ENCODE measurements around the gene SERF2. TPM values are rescaled to one million over a fixed set of nuclear protein-coding genes. Genes with fewer than 3 reads are reported as not detected.

The SERF2 gene
- total RNA-seq, 1 donor from 2014 or later = 1,325 TPM

DNA sequence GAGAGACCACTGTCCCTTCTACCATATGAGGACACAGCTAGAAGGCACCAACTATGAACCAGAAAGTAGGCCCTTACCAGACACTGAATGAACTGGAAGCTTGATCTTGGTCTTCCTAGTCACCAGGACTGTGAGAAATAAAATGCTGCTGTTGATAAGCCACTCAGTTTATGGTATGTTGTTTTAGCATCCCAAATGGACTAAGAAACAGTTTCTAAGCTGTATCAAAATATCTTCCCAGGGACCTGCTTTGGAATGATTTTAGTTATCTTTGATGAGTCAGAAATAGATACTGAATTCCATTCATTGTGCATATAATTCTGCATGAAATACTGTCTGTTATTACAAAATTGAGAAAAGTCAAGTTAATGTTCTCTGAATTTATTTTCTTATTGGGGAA lies 53.3 kb downstream of the SERF2 start:
- Mint-ChIP-seq H3K4me3 (ENCODE audit: unreplicated experiment) (no peak overlapping the region), H3K27ac (ENCODE audit: unreplicated experiment) (no peak overlapping the region), H3K27me3 (ENCODE audit: unreplicated experiment) (no peaks in the 10 kb centered on the region), H3K4me1 (ENCODE audit: unreplicated experiment) (peaks cover 2% of the 10 kb centered on the region), H3K9me3 (ENCODE audit: unreplicated experiment) (no peaks in the 10 kb centered on the region), H3K36me3 (ENCODE audit: unreplicated experiment) (peaks cover 7% of the 10 kb centered on the region)
- TF ChIP-seq CTCF (IDR thresholded peaks at IDR 0.05) = no peak
- no peak for DNase-seq (ENCODE audit: extremely low spot score, unreplicated experiment)

Small RNA genes lying within 50 kb of the gene (microRNA-seq; reads per million reads assigned to microRNA genes)
- gene MIR1282 (ENCODE audit: unreplicated experiment) = not detected

Other genes with a start within 250 kb of the SERF2 start
- 26.1 and 34.5 TPM in 2 replicates for gene PPIP5K1, start 202.1 kb upstream of the SERF2 start, total RNA-seq
- not detected in 2 replicates for gene CKMT1B, start 198.3 kb upstream of the SERF2 start, total RNA-seq
- gene STRC, start 173.5 kb upstream of the SERF2 start, total RNA-seq = 0.30 and 0.34 TPM in 2 replicates
- gene CATSPER2, start 143.5 kb upstream of the SERF2 start, total RNA-seq = 3.1 and 3.3 TPM in 2 replicates
- not detected in 2 replicates for gene CKMT1A, start 98.5 kb upstream of the SERF2 start, total RNA-seq
- 496 and 527 TPM in 2 replicates for gene PDIA3, start 45.9 kb upstream of the SERF2 start, total RNA-seq
- gene ELL3, start 15.4 kb upstream of the SERF2 start, total RNA-seq = 1.6 and 2.3 TPM in 2 replicates
- gene SERINC4, start 7.9 kb downstream of the SERF2 start, total RNA-seq = not detected in 2 replicates
- 13.7 and 14.0 TPM in 2 replicates for gene HYPK, start 8.3 kb downstream of the SERF2 start, total RNA-seq
- gene MFAP1, start 32.4 kb downstream of the SERF2 start, total RNA-seq = 29.6 and 30.2 TPM in 2 replicates
- gene WDR76, start 34.7 kb downstream of the SERF2 start, total RNA-seq = 6.0 and 7.6 TPM in 2 replicates